GM12873 (cell line): Measurements from ENCODE around the gene DPP10.

ENCODE experiments used
- CTCF ChIP-seq: IDR thresholded peaks from 2 replicates; pipeline ENCODE4 v1.5.1; 2012; ENCODE audit warnings: low read depth, mild to moderate bottlenecking, moderate library complexity, low read length, control low read depth; ENCODE audit not compliant: insufficient read depth; ENCODE audit errors: missing control alignments

DPP10 gene

GRCh38 chr2:114769991-114770390 is 327.6 kb downstream of the DPP10 start:
- no peak for TF ChIP-seq CTCF

- no peak for TF ChIP-seq CTCF
Observed at GRCh38 chr2:114784046-114784445, 341.6 kb downstream of the DPP10 start.

- no peak for TF ChIP-seq CTCF
Observed at GRCh38 chr2:114784890-114785583, 342.6 kb downstream of the DPP10 start.

- no peak for TF ChIP-seq CTCF
Observed at GRCh38 chr2:114786901-114787300, 344.5 kb downstream of the DPP10 start.

GRCh38 chr2:114787486-114787885 is 345.0 kb downstream of the DPP10 start:
- TF ChIP-seq CTCF, result no peak

GRCh38 chr2:114789989-114790388 is 347.5 kb downstream of the DPP10 start:
- no peak for TF ChIP-seq CTCF

GRCh38 chr2:114797540-114797939 is 355.1 kb downstream of the DPP10 start:
- TF ChIP-seq CTCF, result no peak
